ENCODE results near the gene ODF2.
"Not testable (repeated sequence)": the region's sequence is repeated elsewhere in the genome, so short reads cannot be mapped to it uniquely, and the experiment has no call there.

Gene ODF2

GRCh38 chr9:128455849-128456612 is at the start of gene ODF2:
Gene ODF2 (plus strand): TSS chr9:128456006. CDS start chr9:128456092, 86 bp downstream.
- DNase-seq, result peak; percentile 85

DNA sequence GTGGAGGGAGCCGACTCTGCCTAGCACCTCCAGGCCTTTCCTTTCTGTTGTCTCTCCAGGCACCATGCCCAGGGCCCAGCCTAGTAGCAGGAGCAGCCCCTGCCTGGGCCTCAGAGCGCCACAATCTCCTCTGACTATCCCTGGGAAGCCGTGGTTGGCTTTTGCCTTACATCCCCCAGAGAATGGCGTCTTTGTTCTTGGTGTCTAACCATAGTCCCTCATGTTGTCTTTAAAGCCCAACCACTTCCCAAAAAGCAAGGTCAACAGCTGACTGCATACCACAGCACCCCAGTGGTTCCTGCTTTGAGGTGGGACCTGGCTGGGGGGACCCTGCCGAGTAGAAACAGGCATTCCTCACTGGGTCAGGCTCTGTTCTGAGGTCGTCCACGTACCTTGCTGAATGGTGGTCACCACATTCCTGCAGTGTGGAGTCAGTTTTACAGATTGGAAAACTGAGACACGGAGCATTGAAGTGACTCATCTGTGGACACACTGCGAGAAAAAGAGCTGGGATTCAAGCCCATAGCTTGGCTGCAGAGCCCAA is 48.9 kb upstream of the ODF2 start:
- DNase-seq, result no peak

- DNase-seq, result no peak
Measured at GRCh38 chr9:128408963-128409431, 46.8 kb upstream of the ODF2 start.

GRCh38 chr9:128409450-128409849 is 46.4 kb upstream of the ODF2 start:
- no peak for DNase-seq

DNA sequence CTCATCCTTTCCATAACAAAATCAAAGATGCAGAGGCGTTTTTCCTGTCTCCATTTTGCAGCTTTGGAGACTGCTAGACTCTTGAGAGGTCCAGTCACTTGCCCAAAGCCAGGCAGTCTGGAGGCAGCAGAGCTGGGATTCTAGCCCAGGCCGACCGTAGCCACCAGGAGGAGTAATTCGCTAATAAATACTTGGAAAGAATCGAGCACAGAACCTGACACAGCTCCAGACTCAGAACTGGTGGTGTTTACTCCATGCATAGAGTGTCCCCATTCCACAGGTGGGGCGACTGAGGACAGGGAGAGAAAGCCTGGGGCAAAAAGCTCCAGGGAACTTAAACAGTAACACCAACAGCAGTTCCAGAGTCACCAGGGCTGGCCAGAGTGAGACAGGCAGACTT is 45.8 kb upstream of the ODF2 start:
- DNase-seq, result no peak

- DNase-seq, result no peak
Measured at GRCh38 chr9:128411364-128412119, 44.3 kb upstream of the ODF2 start.

- peak; percentile 55 for DNase-seq
Measured at GRCh38 chr9:128412120-128412790, 43.6 kb upstream of the ODF2 start.

- not testable (repeated sequence) for DNase-seq
Measured at GRCh38 chr9:128413728-128414127, 42.1 kb upstream of the ODF2 start.

GRCh38 chr9:128414461-128414860 is 41.3 kb upstream of the ODF2 start:
- no peak for DNase-seq

- no peak for DNase-seq
Measured at GRCh38 chr9:128415281-128415680, 40.5 kb upstream of the ODF2 start.

DNA sequence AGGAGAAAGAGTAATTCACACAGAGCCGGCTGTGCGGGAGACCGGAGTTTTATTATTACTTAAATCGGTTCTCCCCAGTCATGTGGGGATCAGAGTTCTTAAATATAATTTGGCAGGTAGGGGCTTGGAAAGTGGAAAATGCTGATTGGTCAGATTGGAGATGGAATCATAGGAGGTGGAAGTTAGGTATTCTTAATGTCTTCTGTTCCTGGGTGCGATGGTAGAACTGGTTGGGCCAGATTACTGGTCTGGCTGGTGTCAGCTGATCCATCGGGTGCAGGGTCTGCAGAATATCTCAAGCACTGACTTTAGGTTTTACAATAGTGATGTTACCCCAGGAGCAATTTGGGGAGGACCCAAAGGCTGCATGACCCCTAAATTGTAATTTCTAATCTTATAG is 39.8 kb upstream of the ODF2 start:
- DNase-seq, result no peak

- no peak for DNase-seq
Measured at GRCh38 chr9:128416432-128417019, 39.3 kb upstream of the ODF2 start.

- no peak for DNase-seq
Measured at GRCh38 chr9:128419061-128419925, 36.5 kb upstream of the ODF2 start.

GRCh38 chr9:128420060-128420650 is 35.7 kb upstream of the ODF2 start:
- no peak for DNase-seq

GRCh38 chr9:128420651-128421481 is 34.9 kb upstream of the ODF2 start, which contains the start of gene CERCAM:
Gene CERCAM (plus strand): TSS chr9:128420857. CDS start chr9:128420878, 21 bp downstream.
- DNase-seq, result no peak

- no peak for DNase-seq
Measured at GRCh38 chr9:128421482-128421996, 34.3 kb upstream of the ODF2 start.

GRCh38 chr9:128422022-128422782 is 33.6 kb upstream of the ODF2 start:
- DNase-seq, result not testable (repeated sequence)

GRCh38 chr9:128422783-128423150 is 33.0 kb upstream of the ODF2 start:
- DNase-seq, result no peak

GRCh38 chr9:128423356-128423755 is 32.5 kb upstream of the ODF2 start:
- not testable (repeated sequence) for DNase-seq

Data from DMS 273 treated with DMSO at 0.1 percent for 48 hours (cell line).